Iris pigment epithelial cell (primary cell): ENCODE data around the gene WFIKKN1.
A peak's percentile ranks its signal among the peaks of the same experiment; 100 is the strongest.

Experiments
- DNase-seq: peaks from one replicate; pipeline ENCODE4 v3.0.0-alpha.2; 2011; ENCODE audit warnings: low read depth

Gene WFIKKN1

GRCh38 chr16:630815-631405, at the start of gene WFIKKN1:
Gene WFIKKN1 (plus strand): TSS chr16:630985. CDS start chr16:631254, 269 bp downstream.
- DNase-seq = no peak

GRCh38 chr16:582218-582613, 48.6 kb upstream of the WFIKKN1 start:
- no peak for DNase-seq

- no peak for DNase-seq
These were observed 48.0 kb upstream of the WFIKKN1 start for GRCh38 chr16:582614-583331.

GRCh38 chr16:583470-583814, 47.3 kb upstream of the WFIKKN1 start:
- DNase-seq = no peak

GRCh38 chr16:583815-584591, 46.8 kb upstream of the WFIKKN1 start:
- DNase-seq = no peak

- DNase-seq = no peak
These were observed 45.4 kb upstream of the WFIKKN1 start for GRCh38 chr16:585351-585750.

- peak; percentile 45 for DNase-seq
These were observed 44.6 kb upstream of the WFIKKN1 start for GRCh38 chr16:586047-586644.

- no peak for DNase-seq
These were observed 43.9 kb upstream of the WFIKKN1 start for GRCh38 chr16:586645-587590.

- DNase-seq = peak; percentile 87
These were observed 42.2 kb upstream of the WFIKKN1 start for GRCh38 chr16:588639-588888.

- DNase-seq = peak; percentile 95
These were observed 41.7 kb upstream of the WFIKKN1 start for GRCh38 chr16:588889-589657.

- peak; percentile 98 for DNase-seq
These were observed 41.1 kb upstream of the WFIKKN1 start, which contains the start of gene RAB40C for GRCh38 chr16:589658-590187. Gene RAB40C (plus strand): TSS chr16:590066. CDS start chr16:590292, 226 bp downstream.

- peak; percentile 66 for DNase-seq
These were observed 40.5 kb upstream of the WFIKKN1 start for GRCh38 chr16:590188-590814.

GRCh38 chr16:590815-591200, 40.0 kb upstream of the WFIKKN1 start:
- no peak for DNase-seq

GRCh38 chr16:591231-591630, 39.6 kb upstream of the WFIKKN1 start:
- DNase-seq = no peak

- no peak for DNase-seq
These were observed 38.8 kb upstream of the WFIKKN1 start for GRCh38 chr16:591892-592517.

GRCh38 chr16:592518-593306, 38.1 kb upstream of the WFIKKN1 start:
- DNase-seq = peak; percentile 55

- DNase-seq = no peak
These were observed 37.4 kb upstream of the WFIKKN1 start for GRCh38 chr16:593406-593805.

GRCh38 chr16:593807-594206, 37.0 kb upstream of the WFIKKN1 start:
- no peak for DNase-seq

- no peak for DNase-seq
These were observed 35.7 kb upstream of the WFIKKN1 start for GRCh38 chr16:595094-595528.
